Loucy (cell line): ENCODE results near the gene PITPNC1.

Experiments used
- EZH2phosphoT487 ChIP-seq: fragments of 200-600 bp; IDR thresholded peaks from 2 replicates; pipeline ENCODE4 v1.6.1; 2018; ENCODE audit warnings: antibody characterized with exemption, mild to moderate bottlenecking, moderate library complexity, borderline replicate concordance
- TF ChIP-seq, protein P1 (sequence below): fragments of 200-600 bp; sonication (generic); conservative IDR thresholded peaks from 2 replicates; pipeline ENCODE4 v1.5.1; 2014; ENCODE audit warnings: mild to moderate bottlenecking, antibody characterized with exemption, low read length

DNA sequence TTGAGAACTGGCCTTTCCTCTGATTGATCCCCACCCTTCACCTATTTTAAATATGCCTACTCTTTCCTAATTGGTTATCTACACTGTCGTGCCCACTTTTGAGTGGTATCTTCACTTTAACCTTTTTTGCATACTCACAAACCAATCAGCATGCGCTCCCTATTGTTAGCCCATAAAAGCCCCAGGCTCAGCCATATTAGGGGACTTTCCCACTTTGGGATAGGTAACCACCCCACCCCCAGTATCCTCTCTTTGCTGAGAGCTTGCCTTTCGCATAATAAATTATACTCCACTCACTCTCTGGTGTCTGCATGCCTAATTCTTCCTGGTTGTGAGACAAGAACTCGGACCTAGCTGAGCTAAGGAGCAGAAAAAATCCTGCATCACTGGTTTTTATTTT is 281.2 kb downstream of the PITPNC1 start:
- TF ChIP-seq, protein P1, sequence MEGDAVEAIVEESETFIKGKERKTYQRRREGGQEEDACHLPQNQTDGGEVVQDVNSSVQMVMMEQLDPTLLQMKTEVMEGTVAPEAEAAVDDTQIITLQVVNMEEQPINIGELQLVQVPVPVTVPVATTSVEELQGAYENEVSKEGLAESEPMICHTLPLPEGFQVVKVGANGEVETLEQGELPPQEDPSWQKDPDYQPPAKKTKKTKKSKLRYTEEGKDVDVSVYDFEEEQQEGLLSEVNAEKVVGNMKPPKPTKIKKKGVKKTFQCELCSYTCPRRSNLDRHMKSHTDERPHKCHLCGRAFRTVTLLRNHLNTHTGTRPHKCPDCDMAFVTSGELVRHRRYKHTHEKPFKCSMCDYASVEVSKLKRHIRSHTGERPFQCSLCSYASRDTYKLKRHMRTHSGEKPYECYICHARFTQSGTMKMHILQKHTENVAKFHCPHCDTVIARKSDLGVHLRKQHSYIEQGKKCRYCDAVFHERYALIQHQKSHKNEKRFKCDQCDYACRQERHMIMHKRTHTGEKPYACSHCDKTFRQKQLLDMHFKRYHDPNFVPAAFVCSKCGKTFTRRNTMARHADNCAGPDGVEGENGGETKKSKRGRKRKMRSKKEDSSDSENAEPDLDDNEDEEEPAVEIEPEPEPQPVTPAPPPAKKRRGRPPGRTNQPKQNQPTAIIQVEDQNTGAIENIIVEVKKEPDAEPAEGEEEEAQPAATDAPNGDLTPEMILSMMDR = no peak
- TF ChIP-seq EZH2phosphoT487 = no peak
